Measurements from ENCODE around the gene CAPN5. TPM values are rescaled to one million over a fixed set of nuclear protein-coding genes. Genes with fewer than 3 reads are reported as not detected.
A peak's percentile ranks its signal among the peaks of the same experiment; 100 is the strongest.

Gene CAPN5
- total and polyA plus RNA-seq, 2 donors from 2014 or later: 20.0 to 36.0 TPM

DNA sequence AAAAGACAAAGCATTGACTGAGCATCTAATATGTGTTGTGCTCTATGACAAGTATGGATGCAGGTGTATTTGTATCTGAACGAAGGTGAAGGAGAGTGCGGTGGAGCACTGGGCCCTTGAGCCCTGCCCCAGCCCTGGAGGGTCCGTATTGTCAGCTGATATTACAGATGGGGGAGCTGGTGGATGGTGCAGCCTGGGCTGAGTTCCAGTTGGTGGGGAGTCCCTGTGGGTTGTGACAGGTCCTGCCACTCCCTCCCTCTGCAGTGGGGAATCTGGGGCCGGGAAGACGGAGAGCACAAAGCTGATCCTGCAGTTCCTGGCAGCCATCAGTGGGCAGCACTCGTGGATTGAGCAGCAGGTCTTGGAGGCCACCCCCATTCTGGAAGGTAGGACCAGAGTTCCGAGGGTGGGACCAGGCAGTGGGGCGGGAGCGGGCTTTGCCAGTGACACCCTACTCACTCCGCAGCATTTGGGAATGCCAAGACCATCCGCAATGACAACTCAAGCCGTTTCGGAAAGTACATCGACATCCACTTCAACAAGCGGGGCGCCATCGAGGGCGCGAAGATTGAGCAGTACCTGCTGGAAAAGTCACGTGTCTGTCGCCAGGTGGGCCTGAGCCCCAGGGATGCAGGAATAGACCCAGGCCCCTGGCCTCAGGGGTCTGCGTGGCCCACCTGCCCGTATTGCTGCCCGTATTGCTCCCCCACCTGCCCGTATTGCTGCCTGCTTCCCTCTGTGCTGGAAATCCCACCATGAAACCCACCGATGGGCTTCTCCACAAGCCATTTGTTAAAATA is 89.8 kb downstream of the CAPN5 start:
- peaks cover 0 to 14% (median 8%) of the 10 kb centered on the region in 3 donors for H3K4me1 ChIP-seq (ENCODE audit: control insufficient read depth in 2 of 3, insufficient read depth in 2 of 3, low read depth in 1 of 3, low read length in 3 of 3)
- H3K9ac ChIP-seq (ENCODE audit: low read length in 3 of 3): no peak overlapping the region
- H3K4me3 ChIP-seq (ENCODE audit: low read length in 3 of 3): no peak overlapping the region
- FAIRE-seq (no peak), DNase-seq (peak in 1 of 5 donors; percentile 47)
- peaks cover 0 to 4% (median 0%) of the 10 kb centered on the region in 3 donors for H3K36me3 ChIP-seq (ENCODE audit: control insufficient read depth in 2 of 3, insufficient read depth in 3 of 3, low read length in 3 of 3)
- no peaks in the 10 kb centered on the region for H3K9me3 ChIP-seq (ENCODE audit: control insufficient read depth in 2 of 3, insufficient read depth in 1 of 3, low read length in 3 of 3)
- H3K27ac ChIP-seq (ENCODE audit: low read depth in 2 of 2, low read length in 2 of 2): no peak overlapping the region
- H3K27me3 ChIP-seq (ENCODE audit: control insufficient read depth, insufficient read depth, low read length): no peaks in the 10 kb centered on the region
- TF ChIP-seq CTCF (IDR thresholded peaks at IDR 0.05; ENCODE audit: borderline replicate concordance, extremely low read depth, insufficient read depth): no peak
- intact Hi-C loops (cut with DNase I): no loop called here

DNA sequence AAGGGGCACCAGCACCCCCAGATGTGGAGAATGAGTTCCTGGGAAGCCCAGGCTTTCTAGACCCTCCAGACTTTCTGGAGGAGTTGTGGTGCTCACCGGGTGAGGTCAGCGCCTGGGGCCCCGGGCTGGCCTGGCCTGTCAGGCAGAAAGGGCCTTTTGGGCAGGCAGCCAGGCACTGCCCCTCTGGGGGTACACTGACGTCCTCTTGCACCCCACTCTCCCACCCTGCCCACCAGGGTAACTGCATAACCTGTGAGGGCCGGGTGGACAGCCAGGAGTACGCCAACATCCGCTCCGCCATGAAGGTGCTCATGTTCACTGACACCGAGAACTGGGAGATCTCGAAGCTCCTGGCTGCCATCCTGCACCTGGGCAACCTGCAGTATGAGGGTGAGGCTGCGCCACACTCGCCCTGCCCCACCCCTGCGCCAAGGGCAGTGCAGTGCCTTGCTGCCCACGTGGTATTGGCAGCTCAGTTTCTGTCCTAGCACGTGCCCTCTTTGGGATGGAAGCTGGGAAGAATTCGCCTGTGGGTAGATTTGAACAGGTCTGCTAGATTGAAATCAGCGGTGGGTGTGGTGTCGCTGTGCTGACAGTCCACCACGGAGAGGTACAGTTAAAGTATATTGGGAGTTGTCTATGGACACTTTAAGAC is 91.4 kb downstream of the CAPN5 start:
- H3K36me3 ChIP-seq (ENCODE audit: control insufficient read depth in 2 of 3, insufficient read depth in 3 of 3, low read length in 3 of 3): peaks cover 0 to 4% (median 0%) of the 10 kb centered on the region in 3 donors
- FAIRE-seq: no peak
- H3K9me3 ChIP-seq (ENCODE audit: control insufficient read depth in 2 of 3, insufficient read depth in 1 of 3, low read length in 3 of 3): no peaks in the 10 kb centered on the region
- H3K4me1 ChIP-seq (ENCODE audit: control insufficient read depth in 2 of 3, insufficient read depth in 2 of 3, low read depth in 1 of 3, low read length in 3 of 3): peaks cover 0 to 13% (median 8%) of the 10 kb centered on the region in 3 donors
- intact Hi-C loops (cut with DNase I): no loop called here
- TF ChIP-seq CTCF (IDR thresholded peaks at IDR 0.05; ENCODE audit: borderline replicate concordance, extremely low read depth, insufficient read depth): no peak
- no peaks in the 10 kb centered on the region for H3K27me3 ChIP-seq (ENCODE audit: control insufficient read depth, insufficient read depth, low read length)
- H3K4me3 ChIP-seq (ENCODE audit: low read length in 3 of 3): no peak overlapping the region
- no peak overlapping the region for H3K9ac ChIP-seq (ENCODE audit: low read length in 3 of 3)
- peak in 1 of 5 donors; percentile 68 for DNase-seq
- no peak overlapping the region for H3K27ac ChIP-seq (ENCODE audit: low read depth in 2 of 2, low read length in 2 of 2)

DNA sequence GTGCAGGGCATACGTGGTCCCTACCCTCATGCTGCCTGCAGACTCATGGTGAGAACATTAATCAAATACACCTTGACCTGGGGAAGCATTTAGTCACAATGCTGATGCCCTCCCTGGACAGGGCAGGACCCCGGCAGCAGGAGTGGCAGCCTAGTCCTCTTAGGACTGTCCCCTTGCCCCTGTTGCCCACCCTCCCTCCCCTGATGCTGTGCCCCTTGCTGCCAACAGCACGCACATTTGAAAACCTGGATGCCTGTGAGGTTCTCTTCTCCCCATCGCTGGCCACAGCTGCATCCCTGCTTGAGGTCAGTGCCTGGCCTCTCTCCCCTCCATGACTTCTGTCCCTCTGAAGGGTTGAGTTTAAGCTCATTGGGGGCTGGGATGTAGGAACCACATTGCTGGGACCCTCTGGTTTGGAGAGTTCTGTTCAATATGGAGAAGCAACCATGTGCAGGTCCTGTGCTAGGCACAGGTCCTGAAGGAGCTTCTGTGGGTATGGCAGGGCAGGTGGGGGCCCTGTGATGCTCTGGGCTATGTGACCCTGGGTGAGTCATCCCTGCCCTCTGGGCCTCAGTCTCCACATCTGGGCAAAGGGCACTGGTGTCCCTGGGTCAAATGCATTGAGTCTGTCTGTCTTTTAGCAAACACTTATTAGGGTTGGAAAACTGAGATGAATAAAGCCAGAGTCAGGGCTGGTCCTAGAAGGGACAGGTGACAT is 92.6 kb downstream of the CAPN5 start:
- H3K36me3 ChIP-seq (ENCODE audit: control insufficient read depth in 2 of 3, insufficient read depth in 3 of 3, low read length in 3 of 3): peaks cover 0 to 4% (median 0%) of the 10 kb centered on the region in 3 donors
- no peak overlapping the region for H3K9ac ChIP-seq (ENCODE audit: low read length in 3 of 3)
- TF ChIP-seq CTCF (IDR thresholded peaks at IDR 0.05; ENCODE audit: borderline replicate concordance, extremely low read depth, insufficient read depth): no peak
- no peak overlapping the region for H3K4me3 ChIP-seq (ENCODE audit: low read length in 3 of 3)
- DNase-seq (no peak), FAIRE-seq (no peak)
- H3K4me1 ChIP-seq (ENCODE audit: control insufficient read depth in 2 of 3, insufficient read depth in 2 of 3, low read depth in 1 of 3, low read length in 3 of 3): peaks cover 0 to 2% (median 0%) of the 10 kb centered on the region in 3 donors
- H3K27ac ChIP-seq (ENCODE audit: low read depth in 2 of 2, low read length in 2 of 2): no peak overlapping the region
- intact Hi-C loops (cut with DNase I): no loop called here
- H3K9me3 ChIP-seq (ENCODE audit: control insufficient read depth in 2 of 3, insufficient read depth in 1 of 3, low read length in 3 of 3): no peaks in the 10 kb centered on the region
- no peaks in the 10 kb centered on the region for H3K27me3 ChIP-seq (ENCODE audit: control insufficient read depth, insufficient read depth, low read length)

Data from kidney (tissue), 14 donors.